HepG2 (cell line): ENCODE results near the gene C2. TPM values are rescaled to one million over a fixed set of nuclear protein-coding genes. Genes with fewer than 3 reads are reported as not detected.
A peak's percentile ranks its signal among the peaks of the same experiment; 100 is the strongest.

Source experiments
- ELF1 ChIP-seq: sonication (generic); formaldehyde crosslinking; IDR thresholded peaks from 2 replicates; pipeline ENCODE4 v1.4.0; 2020; ENCODE audit warnings: missing genetic modification reagents
- FOXM1 ChIP-seq: sonication (generic); formaldehyde crosslinking; IDR thresholded peaks from 2 replicates; pipeline ENCODE4 v1.5.0; 2020; ENCODE audit warnings: missing genetic modification reagents
- HDAC2 ChIP-seq: sonication (generic); formaldehyde crosslinking; IDR thresholded peaks from 2 replicates; pipeline ENCODE4 v1.4.0; 2020; ENCODE audit warnings: missing genetic modification reagents
- HNRNPH1 ChIP-seq: fragments of 200-400 bp; formaldehyde crosslinking; optimal IDR thresholded peaks from 2 replicates; pipeline ENCODE3; 2017; ENCODE audit warnings: mild to moderate bottlenecking, low read depth, low read length
- HOXA9 ChIP-seq: sonication (generic); formaldehyde crosslinking; IDR thresholded peaks from 2 replicates; pipeline ENCODE4 v1.8.1; 2022; ENCODE audit warnings: missing genetic modification reagents, mild to moderate bottlenecking, moderate library complexity, borderline replicate concordance
- KDM5A ChIP-seq: fragments of 200-600 bp; sonication (generic); IDR thresholded peaks from 2 replicates; pipeline ENCODE4 v1.7.0; 2018; ENCODE audit warnings: antibody characterized with exemption, mild to moderate bottlenecking, low read length, borderline replicate concordance
- MEIS1 ChIP-seq: sonication (generic); formaldehyde crosslinking; IDR thresholded peaks from 2 replicates; pipeline ENCODE4 v1.9.0; 2021; ENCODE audit warnings: mild to moderate bottlenecking, missing genetic modification reagents, moderate library complexity, borderline replicate concordance
- NFE2L2 ChIP-seq: fragments of 150-350 bp; IDR thresholded peaks from 2 replicates; pipeline ENCODE4 v1.6.1; 2014; ENCODE audit warnings: low read length
- REXO4 ChIP-seq: sonication (generic); formaldehyde crosslinking; IDR thresholded peaks from 2 replicates; pipeline ENCODE4 v1.8.0; 2022; ENCODE audit warnings: missing genetic modification reagents, mild to moderate bottlenecking, borderline replicate concordance
- YY1 ChIP-seq: IDR thresholded peaks from 2 replicates; pipeline ENCODE4 v1.6.1; 2011; ENCODE audit warnings: low read length, low read depth, moderate library complexity, mild to moderate bottlenecking; ENCODE audit not compliant: insufficient read depth, insufficient replicate concordance
- ZBTB3 ChIP-seq: sonication (generic); formaldehyde crosslinking; IDR thresholded peaks from 2 replicates; pipeline ENCODE4 v1.4.0; 2020; ENCODE audit warnings: low read depth, mild to moderate bottlenecking, moderate library complexity, missing genetic modification reagents, borderline replicate concordance
- ZBTB7B ChIP-seq: sonication (generic); formaldehyde crosslinking; IDR thresholded peaks from 2 replicates; pipeline ENCODE4 v1.4.0; 2020; ENCODE audit warnings: missing genetic modification reagents
- ZNF670 ChIP-seq: sonication (generic); formaldehyde crosslinking; IDR thresholded peaks from 2 replicates; pipeline ENCODE4 v1.8.0; 2022; ENCODE audit warnings: mild to moderate bottlenecking, missing genetic modification reagents, borderline replicate concordance
- polyA plus RNA-seq, 8 experiments: library from polyadenylated mRNA; depleted of rRNA in 3 of 8; stranded (reverse) in 7 of 8; unstranded in 1 of 8; fragments of >200 nt; fragmentation: Illumina TruSeq in 4 of 8; extraction: Trizol in 4 of 8; gene quantifications; 2 replicates each; pipeline versions ENCODE4 v1.2.1 to v1.2.3, GENCODE V29; 2011 to 2016; ENCODE audit warnings: low read depth in 4 of 8, missing spikeins in 1 of 8, mixed read lengths in 1 of 8; ENCODE audit not compliant: insufficient read depth in 1 of 8
- total RNA-seq, 5 experiments: library from RNA; depleted of rRNA; stranded (reverse); fragments of >200 nt; fragmentation: Illumina TruSeq; extraction: Trizol; gene quantifications; 2 replicates each; pipeline ENCODE4 v1.2.3, GENCODE V29; 2016; ENCODE audit warnings: low read depth in 1 of 5
- TF ChIP-seq, protein P1 (sequence below): sonication (generic); formaldehyde crosslinking; IDR thresholded peaks from 2 replicates; pipeline ENCODE4 v1.5.1; 2020; ENCODE audit warnings: missing genetic modification reagents, mild to moderate bottlenecking, borderline replicate concordance
- TF ChIP-seq, protein P2 (sequence below): sonication (generic); formaldehyde crosslinking; IDR thresholded peaks from 2 replicates; pipeline ENCODE4 v1.4.0; 2020; ENCODE audit warnings: missing genetic modification reagents
- TF ChIP-seq, protein P3 (sequence below): sonication (generic); formaldehyde crosslinking; IDR thresholded peaks from 2 replicates; pipeline ENCODE4 v1.9.0; 2021; ENCODE audit warnings: missing genetic modification reagents, mild to moderate bottlenecking, borderline replicate concordance
- TF ChIP-seq, protein P4 (sequence below): sonication (generic); formaldehyde crosslinking; IDR thresholded peaks from 2 replicates; pipeline ENCODE4 v1.4.0; 2020; ENCODE audit warnings: mild to moderate bottlenecking, missing genetic modification reagents
- TF ChIP-seq, protein P5 (sequence below): IDR thresholded peaks from 2 replicates; pipeline ENCODE4 v1.6.1; 2016; ENCODE audit warnings: control low read depth
- TF ChIP-seq, protein P6 (sequence below): sonication (generic); formaldehyde crosslinking; IDR thresholded peaks from 2 replicates; pipeline ENCODE4 v1.8.0; 2022; ENCODE audit warnings: missing genetic modification reagents, low read depth, mild to moderate bottlenecking, borderline replicate concordance

The C2 gene
- total and polyA plus RNA-seq, 2 of the 13 experiments (the other 11 are each of a cell fraction or from before 2014, with no cell fraction given), result 165 to 307 TPM

DNA sequence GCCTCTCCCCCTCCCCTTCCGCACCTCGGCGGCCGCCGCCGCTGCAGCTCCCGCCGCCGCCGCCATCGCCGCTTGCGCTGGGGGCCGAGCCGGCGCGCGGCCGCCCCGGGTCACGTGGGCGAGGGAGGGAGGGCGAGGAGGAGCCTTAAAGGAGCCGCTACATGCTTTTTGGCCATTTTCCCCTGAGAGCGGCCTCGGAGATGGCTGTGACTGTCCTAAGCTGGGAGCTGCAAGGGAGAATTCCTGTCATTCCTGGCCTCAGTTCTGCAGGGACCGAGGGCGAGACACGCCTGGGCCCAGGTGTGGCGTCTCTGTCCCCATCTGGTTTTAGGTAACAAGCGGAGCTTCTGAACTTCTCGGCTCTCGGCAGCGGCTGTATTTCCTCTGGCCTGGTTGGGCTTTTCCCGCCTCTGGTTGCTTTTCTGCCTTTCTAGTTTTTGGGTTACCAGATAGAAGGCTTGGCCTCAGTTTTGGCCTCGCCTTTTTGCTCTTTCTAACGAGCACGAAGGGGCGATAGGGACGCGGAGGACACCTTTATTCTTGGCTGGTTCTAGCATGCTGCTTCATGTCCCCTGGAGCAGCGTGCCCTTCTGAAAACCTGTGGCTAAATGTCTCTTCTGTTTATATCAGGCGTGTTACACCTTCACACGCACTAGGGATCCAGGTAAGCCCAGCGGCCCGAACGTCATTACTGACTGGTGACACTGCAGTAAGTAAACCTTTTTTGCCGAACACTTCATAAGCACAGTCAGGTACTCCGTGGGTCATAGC, 29.7 kb upstream of the C2 start, which contains the start of gene EHMT2 (continued):
- TF ChIP-seq, protein P1, sequence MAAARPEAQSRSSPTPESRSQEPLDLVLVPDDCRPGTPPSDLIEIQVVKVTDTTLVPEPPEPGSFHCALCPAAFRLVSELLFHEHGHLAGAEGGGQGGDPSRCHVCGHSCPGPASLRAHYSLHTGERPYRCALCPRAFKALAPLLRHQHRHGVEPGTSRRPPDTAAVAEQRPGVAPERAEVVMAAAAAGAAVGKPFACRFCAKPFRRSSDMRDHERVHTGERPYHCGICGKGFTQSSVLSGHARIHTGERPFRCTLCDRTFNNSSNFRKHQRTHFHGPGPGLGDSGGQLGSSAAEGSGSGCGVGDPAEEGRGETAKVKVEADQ, result no peak
- TF ChIP-seq KDM5A (peak; percentile 71), ZBTB3 (CRISPR knock-in tag) (no peak), ZBTB7B (CRISPR knock-in tag) (no peak; the same call in 1 of the 2 replicates), ELF1 (CRISPR knock-in tag) (peak; percentile 15; the same call in 1 of the 2 replicates), MEIS1 (CRISPR knock-in tag) (no peak), HDAC2 (CRISPR knock-in tag) (no peak), FOXM1 (CRISPR knock-in tag) (no peak), NFE2L2 (no peak), HOXA9 (CRISPR knock-in tag) (no peak), REXO4 (no peak), ZNF670 (CRISPR knock-in tag) (no peak), HNRNPH1 (no peak), YY1 (peak; percentile 90)
- TF ChIP-seq, protein P2, sequence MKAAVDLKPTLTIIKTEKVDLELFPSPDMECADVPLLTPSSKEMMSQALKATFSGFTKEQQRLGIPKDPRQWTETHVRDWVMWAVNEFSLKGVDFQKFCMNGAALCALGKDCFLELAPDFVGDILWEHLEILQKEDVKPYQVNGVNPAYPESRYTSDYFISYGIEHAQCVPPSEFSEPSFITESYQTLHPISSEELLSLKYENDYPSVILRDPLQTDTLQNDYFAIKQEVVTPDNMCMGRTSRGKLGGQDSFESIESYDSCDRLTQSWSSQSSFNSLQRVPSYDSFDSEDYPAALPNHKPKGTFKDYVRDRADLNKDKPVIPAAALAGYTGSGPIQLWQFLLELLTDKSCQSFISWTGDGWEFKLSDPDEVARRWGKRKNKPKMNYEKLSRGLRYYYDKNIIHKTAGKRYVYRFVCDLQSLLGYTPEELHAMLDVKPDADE, result no peak
- TF ChIP-seq, protein P3, sequence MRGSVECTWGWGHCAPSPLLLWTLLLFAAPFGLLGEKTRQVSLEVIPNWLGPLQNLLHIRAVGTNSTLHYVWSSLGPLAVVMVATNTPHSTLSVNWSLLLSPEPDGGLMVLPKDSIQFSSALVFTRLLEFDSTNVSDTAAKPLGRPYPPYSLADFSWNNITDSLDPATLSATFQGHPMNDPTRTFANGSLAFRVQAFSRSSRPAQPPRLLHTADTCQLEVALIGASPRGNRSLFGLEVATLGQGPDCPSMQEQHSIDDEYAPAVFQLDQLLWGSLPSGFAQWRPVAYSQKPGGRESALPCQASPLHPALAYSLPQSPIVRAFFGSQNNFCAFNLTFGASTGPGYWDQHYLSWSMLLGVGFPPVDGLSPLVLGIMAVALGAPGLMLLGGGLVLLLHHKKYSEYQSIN (CRISPR knock-in tag), result no peak
- TF ChIP-seq, protein P4, sequence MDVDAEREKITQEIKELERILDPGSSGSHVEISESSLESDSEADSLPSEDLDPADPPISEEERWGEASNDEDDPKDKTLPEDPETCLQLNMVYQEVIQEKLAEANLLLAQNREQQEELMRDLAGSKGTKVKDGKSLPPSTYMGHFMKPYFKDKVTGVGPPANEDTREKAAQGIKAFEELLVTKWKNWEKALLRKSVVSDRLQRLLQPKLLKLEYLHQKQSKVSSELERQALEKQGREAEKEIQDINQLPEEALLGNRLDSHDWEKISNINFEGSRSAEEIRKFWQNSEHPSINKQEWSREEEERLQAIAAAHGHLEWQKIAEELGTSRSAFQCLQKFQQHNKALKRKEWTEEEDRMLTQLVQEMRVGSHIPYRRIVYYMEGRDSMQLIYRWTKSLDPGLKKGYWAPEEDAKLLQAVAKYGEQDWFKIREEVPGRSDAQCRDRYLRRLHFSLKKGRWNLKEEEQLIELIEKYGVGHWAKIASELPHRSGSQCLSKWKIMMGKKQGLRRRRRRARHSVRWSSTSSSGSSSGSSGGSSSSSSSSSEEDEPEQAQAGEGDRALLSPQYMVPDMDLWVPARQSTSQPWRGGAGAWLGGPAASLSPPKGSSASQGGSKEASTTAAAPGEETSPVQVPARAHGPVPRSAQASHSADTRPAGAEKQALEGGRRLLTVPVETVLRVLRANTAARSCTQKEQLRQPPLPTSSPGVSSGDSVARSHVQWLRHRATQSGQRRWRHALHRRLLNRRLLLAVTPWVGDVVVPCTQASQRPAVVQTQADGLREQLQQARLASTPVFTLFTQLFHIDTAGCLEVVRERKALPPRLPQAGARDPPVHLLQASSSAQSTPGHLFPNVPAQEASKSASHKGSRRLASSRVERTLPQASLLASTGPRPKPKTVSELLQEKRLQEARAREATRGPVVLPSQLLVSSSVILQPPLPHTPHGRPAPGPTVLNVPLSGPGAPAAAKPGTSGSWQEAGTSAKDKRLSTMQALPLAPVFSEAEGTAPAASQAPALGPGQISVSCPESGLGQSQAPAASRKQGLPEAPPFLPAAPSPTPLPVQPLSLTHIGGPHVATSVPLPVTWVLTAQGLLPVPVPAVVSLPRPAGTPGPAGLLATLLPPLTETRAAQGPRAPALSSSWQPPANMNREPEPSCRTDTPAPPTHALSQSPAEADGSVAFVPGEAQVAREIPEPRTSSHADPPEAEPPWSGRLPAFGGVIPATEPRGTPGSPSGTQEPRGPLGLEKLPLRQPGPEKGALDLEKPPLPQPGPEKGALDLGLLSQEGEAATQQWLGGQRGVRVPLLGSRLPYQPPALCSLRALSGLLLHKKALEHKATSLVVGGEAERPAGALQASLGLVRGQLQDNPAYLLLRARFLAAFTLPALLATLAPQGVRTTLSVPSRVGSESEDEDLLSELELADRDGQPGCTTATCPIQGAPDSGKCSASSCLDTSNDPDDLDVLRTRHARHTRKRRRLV (CRISPR knock-in tag), result no peak
- TF ChIP-seq, protein P5, sequence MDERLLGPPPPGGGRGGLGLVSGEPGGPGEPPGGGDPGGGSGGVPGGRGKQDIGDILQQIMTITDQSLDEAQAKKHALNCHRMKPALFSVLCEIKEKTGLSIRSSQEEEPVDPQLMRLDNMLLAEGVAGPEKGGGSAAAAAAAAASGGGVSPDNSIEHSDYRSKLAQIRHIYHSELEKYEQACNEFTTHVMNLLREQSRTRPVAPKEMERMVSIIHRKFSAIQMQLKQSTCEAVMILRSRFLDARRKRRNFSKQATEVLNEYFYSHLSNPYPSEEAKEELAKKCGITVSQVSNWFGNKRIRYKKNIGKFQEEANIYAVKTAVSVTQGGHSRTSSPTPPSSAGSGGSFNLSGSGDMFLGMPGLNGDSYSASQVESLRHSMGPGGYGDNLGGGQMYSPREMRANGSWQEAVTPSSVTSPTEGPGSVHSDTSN (CRISPR knock-in tag), result no peak
- TF ChIP-seq, protein P6, sequence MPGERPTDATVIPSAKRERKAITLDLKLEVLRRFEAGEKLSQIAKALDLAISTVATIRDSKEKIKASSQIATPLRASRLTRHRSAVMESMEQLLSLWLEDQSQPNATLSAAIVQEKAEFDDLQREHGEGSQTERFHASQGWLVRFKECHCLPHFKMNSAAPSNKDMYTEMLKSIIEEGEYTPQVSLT (CRISPR knock-in tag), result no peak
